IMR-90 (cell line): ENCODE measurements around the gene VASN. TPM values are rescaled to one million over a fixed set of nuclear protein-coding genes. Genes with fewer than 3 reads are reported as not detected.

ENCODE experiments used
- ATAC-seq: fragments of 200-7000 bp; cut with Tn5 transposase; 2 replicates; pipeline ENCODE4 v1.9.1; 2020; ENCODE audit warnings: low read depth, mild to moderate bottlenecking, moderate library complexity
- BruUV-seq: library from RNA; stranded (reverse); fragments of 400-500 nt; replicated peaks from 2 replicates; lab custom pipeline; 2021; lab: Mats Ljungman, UMichigan
- CTCF ChIA-PET: fragments of 300-600 bp; formaldehyde crosslinking; extraction: SDS; loops from one replicate; lab custom pipeline; 2021; ENCODE audit warnings: antibody characterized with exemption; lab: Yijun Ruan, JAX
- POLR2A ChIA-PET: fragments of 300-600 bp; sonication (Branson Sonifier 250); formaldehyde crosslinking; loops from one replicate; lab custom pipeline; 2022; ENCODE audit warnings: antibody characterized with exemption; ENCODE audit not compliant: unreplicated experiment; lab: Charles Lee
- DNase-seq: peaks from one replicate; pipeline ENCODE4 v3.0.0; 2013
- H2AFZ ChIP-seq: replicated peaks from 2 replicates; pipeline ENCODE3; 2013; ENCODE audit warnings: low read length, mild to moderate bottlenecking; ENCODE audit not compliant: poor library complexity
- H2AK5ac ChIP-seq: 2 replicates; pipeline ENCODE4 v1.6.1; 2013; ENCODE audit warnings: low read depth, low read length, inconsistent platforms
- H2AK9ac ChIP-seq: replicated peaks from 2 replicates; pipeline ENCODE3; 2013; ENCODE audit warnings: mild to moderate bottlenecking, low read depth, low read length, moderate library complexity; ENCODE audit not compliant: poor library complexity
- H2BK120ac ChIP-seq: 2 replicates; pipeline ENCODE4 v1.6.1; 2013; ENCODE audit warnings: low read depth, low read length, inconsistent platforms
- H2BK15ac ChIP-seq: 3 replicates; pipeline ENCODE4 v1.6.1; 2013; ENCODE audit warnings: low read depth, low read length, inconsistent platforms
- H2BK20ac ChIP-seq: 2 replicates; pipeline ENCODE4 v1.6.1; 2013; ENCODE audit warnings: low read depth, mild to moderate bottlenecking, inconsistent platforms, low read length, moderate library complexity
- H2BK5ac ChIP-seq: 2 replicates; pipeline ENCODE4 v1.6.1; 2013; ENCODE audit warnings: mild to moderate bottlenecking, low read depth, low read length, inconsistent platforms; ENCODE audit not compliant: poor library complexity, severe bottlenecking
- H3K14ac ChIP-seq: replicated peaks from 2 replicates; pipeline ENCODE4 v1.6.1; 2013; ENCODE audit warnings: low read depth, low read length, inconsistent platforms
- H3K18ac ChIP-seq: 2 replicates; pipeline ENCODE4 v1.6.1; 2013; ENCODE audit warnings: low read depth, low read length, control low read depth
- H3K23ac ChIP-seq: 2 replicates; pipeline ENCODE4 v1.6.1; 2013; ENCODE audit warnings: low read depth, low read length, inconsistent platforms
- H3K27ac ChIP-seq: 2 replicates; pipeline ENCODE4 v1.5.1; 2013; ENCODE audit warnings: mild to moderate bottlenecking, control low read depth, low read length; ENCODE audit not compliant: insufficient read depth
- H3K27me3 ChIP-seq: 2 replicates; pipeline ENCODE4 v1.6.1; 2013; ENCODE audit warnings: low read length; ENCODE audit not compliant: control insufficient read depth, insufficient read depth
- H3K36me3 ChIP-seq: 2 replicates; pipeline ENCODE4 v1.6.1; 2013; ENCODE audit warnings: low read length, mixed read lengths; ENCODE audit not compliant: control insufficient read depth, insufficient read depth
- H3K4ac ChIP-seq: 2 replicates; pipeline ENCODE4 v1.6.1; 2013; ENCODE audit warnings: low read depth, low read length, inconsistent platforms
- H3K4me1 ChIP-seq: 2 replicates; pipeline ENCODE4 v1.6.1; 2013; ENCODE audit warnings: low read length, mixed read lengths; ENCODE audit not compliant: control insufficient read depth, insufficient read depth
- H3K4me2 ChIP-seq: 2 replicates; pipeline ENCODE4 v1.6.1; 2013; ENCODE audit warnings: low read depth, mild to moderate bottlenecking, control low read depth, low read length, moderate library complexity
- H3K4me3 ChIP-seq: 2 replicates; pipeline ENCODE4 v1.5.1; 2013; ENCODE audit warnings: low read depth, mild to moderate bottlenecking, control low read depth, low read length, moderate library complexity; ENCODE audit not compliant: insufficient read depth
- H3K56ac ChIP-seq: 2 replicates; pipeline ENCODE4 v1.6.1; 2013; ENCODE audit warnings: low read length, inconsistent platforms; ENCODE audit not compliant: insufficient read depth; ENCODE audit errors: extremely low read depth
- H3K79me1 ChIP-seq, 2 experiments: 2 replicates each; pipeline ENCODE4 v1.6.1; 2013; ENCODE audit warnings: low read length in 2 of 2, inconsistent platforms in 1 of 2, low read depth in 1 of 2
- H3K9ac ChIP-seq: 2 replicates; pipeline ENCODE4 v1.6.1; 2013; ENCODE audit warnings: low read depth, low read length, control low read depth
- H3K9me1 ChIP-seq: 2 replicates; pipeline ENCODE4 v1.6.1; 2013; ENCODE audit warnings: low read length, inconsistent platforms; ENCODE audit not compliant: insufficient read depth
- H3K9me3 ChIP-seq: 2 replicates; pipeline ENCODE4 v1.6.1; 2013; ENCODE audit warnings: low read length; ENCODE audit not compliant: control insufficient read depth, insufficient read depth
- H4K20me1 ChIP-seq: 2 replicates; pipeline ENCODE4 v1.6.1; 2013; ENCODE audit warnings: low read length, inconsistent platforms; ENCODE audit not compliant: insufficient read depth
- H4K5ac ChIP-seq: 2 replicates; pipeline ENCODE4 v1.6.1; 2013; ENCODE audit warnings: mild to moderate bottlenecking, low read depth, low read length, control low read depth
- H4K8ac ChIP-seq, 2 experiments: 2 replicates each; pipeline ENCODE4 v1.6.1; 2013; ENCODE audit warnings: low read depth in 2 of 2, low read length in 2 of 2, control low read depth in 1 of 2, inconsistent platforms in 1 of 2
- H4K91ac ChIP-seq: 2 replicates; pipeline ENCODE4 v1.6.1; 2013; ENCODE audit warnings: low read depth, low read length, inconsistent platforms; ENCODE audit not compliant: insufficient read depth
- BHLHE40 ChIP-seq: fragments of 150-350 bp; IDR thresholded peaks from 2 replicates; pipeline ENCODE4 v1.6.1; 2016; ENCODE audit warnings: mild to moderate bottlenecking, low read depth, low read length
- CEBPB ChIP-seq: IDR thresholded peaks from 2 replicates; pipeline ENCODE4 v1.6.1; 2012; ENCODE audit warnings: low read depth, low read length, improper control_type of control experiment
- CHD1 ChIP-seq: IDR thresholded peaks from 2 replicates; pipeline ENCODE4 v1.6.1; 2012; ENCODE audit warnings: low read depth, low read length, improper control_type of control experiment
- FOS ChIP-seq: fragments of 150-350 bp; IDR thresholded peaks from 2 replicates; pipeline ENCODE4 v1.6.1; 2016; ENCODE audit warnings: low read depth, low read length
- MAFK ChIP-seq: IDR thresholded peaks from 2 replicates; pipeline ENCODE4 v1.6.1; 2012; ENCODE audit warnings: low read depth, low read length, improper control_type of control experiment
- MAZ ChIP-seq: IDR thresholded peaks from 2 replicates; pipeline ENCODE4 v1.6.1; 2012; ENCODE audit warnings: low read depth, mild to moderate bottlenecking, low read length, improper control_type of control experiment, moderate library complexity, borderline replicate concordance
- NFE2L2 ChIP-seq: fragments of 150-350 bp; IDR thresholded peaks from 2 replicates; pipeline ENCODE4 v1.6.1; 2016; ENCODE audit warnings: low read depth, mild to moderate bottlenecking, low read length
- POLR2A ChIP-seq: IDR thresholded peaks from 2 replicates; pipeline ENCODE4 v1.6.1; 2012; ENCODE audit warnings: mild to moderate bottlenecking, low read depth, low read length
- RAD21 ChIP-seq: IDR thresholded peaks from 2 replicates; pipeline ENCODE4 v1.6.1; 2012; ENCODE audit warnings: low read length, improper control_type of control experiment
- RCOR1 ChIP-seq: IDR thresholded peaks from 2 replicates; pipeline ENCODE4 v1.6.1; 2012; ENCODE audit warnings: mild to moderate bottlenecking, low read length, improper control_type of control experiment; ENCODE audit not compliant: insufficient replicate concordance
- RFX5 ChIP-seq: IDR thresholded peaks from 2 replicates; pipeline ENCODE4 v1.8.0; 2012; ENCODE audit warnings: low read depth, mild to moderate bottlenecking, low read length, moderate library complexity
- USF2 ChIP-seq: fragments of 150-350 bp; IDR thresholded peaks from 2 replicates; pipeline ENCODE4 v1.6.1; 2017; ENCODE audit warnings: mild to moderate bottlenecking, antibody characterized with exemption, low read length, low read depth
- WGBS, 2 experiments: methylation state at CpG; one replicate each; pipeline versions ENCODE4 v1.1.5 to v1.1.7; 2013; ENCODE audit warnings: missing lambda C conversion rate in 2 of 2; ENCODE audit not compliant: insufficient read length in 1 of 2; ENCODE audit errors: extremely low coverage in 2 of 2; 5-methylcytosine and 5-hydroxymethylcytosine counted together
- dilution Hi-C: fragments of 300-500 bp; cut with HindIII; formaldehyde crosslinking; loops from one replicate; pipeline ENCODE4 v1.14.3; 2018; ENCODE audit warnings: low sequenced_read_pairs; ENCODE audit not compliant: unreplicated experiment
- in situ Hi-C: fragments of 300-500 bp; cut with MboI; formaldehyde crosslinking; loops from 3 replicates; pipeline ENCODE4 v1.14.3; 2019; ENCODE audit warnings: low sequenced_read_pairs, inconsistent platforms, mixed read lengths
- intact Hi-C: fragments of 100-400 bp; cut with micrococcal nuclease; formaldehyde crosslinking; loops from 2 replicates; pipeline ENCODE4 v1.10.0; 2022
- polyA plus RNA-seq, 3 experiments: library from polyadenylated mRNA; depleted of rRNA; stranded (reverse); fragments of >200 nt; gene quantifications; 2 replicates each; pipeline ENCODE4 v1.2.3, GENCODE V29; 2012; ENCODE audit warnings: low replicate concordance in 1 of 3
- total RNA-seq: library from RNA; depleted of rRNA; stranded (reverse); fragments of >200 nt; gene quantifications from 2 replicates; pipeline ENCODE4 v1.2.3, GENCODE V29; 2012
- TF ChIP-seq, protein P1 (sequence below): conservative IDR thresholded peaks from 2 replicates; pipeline ENCODE4 v1.5.1; 2012; ENCODE audit warnings: mild to moderate bottlenecking, low read depth, low read length, improper control_type of control experiment
- TF ChIP-seq, protein P2 (sequence below): fragments of 150-350 bp; IDR thresholded peaks from 2 replicates; pipeline ENCODE4 v1.6.1; 2016; ENCODE audit warnings: low read depth, mild to moderate bottlenecking, low read length, moderate library complexity, borderline replicate concordance

Gene VASN
- total and polyA plus RNA-seq, 2 of the 4 experiments (the other 2 are of a cell fraction), result 9.3 to 87.2 TPM

GRCh38 chr16:4380119-4381063 is 8.7 kb downstream of the VASN start:
- no peak for ATAC-seq
- intact Hi-C loops, result no loop called here
- dilution Hi-C loops, result no loop called here
- TF ChIP-seq MAZ (no peak), RFX5 (no peak), BHLHE40 (no peak), NFE2L2 (no peak), MAFK (no peak), CHD1 (no peak), POLR2A (no peak), RAD21 (no peak), FOS (no peak), USF2 (no peak), CEBPB (no peak), RCOR1 (no peak)
- TF ChIP-seq, protein P1, sequence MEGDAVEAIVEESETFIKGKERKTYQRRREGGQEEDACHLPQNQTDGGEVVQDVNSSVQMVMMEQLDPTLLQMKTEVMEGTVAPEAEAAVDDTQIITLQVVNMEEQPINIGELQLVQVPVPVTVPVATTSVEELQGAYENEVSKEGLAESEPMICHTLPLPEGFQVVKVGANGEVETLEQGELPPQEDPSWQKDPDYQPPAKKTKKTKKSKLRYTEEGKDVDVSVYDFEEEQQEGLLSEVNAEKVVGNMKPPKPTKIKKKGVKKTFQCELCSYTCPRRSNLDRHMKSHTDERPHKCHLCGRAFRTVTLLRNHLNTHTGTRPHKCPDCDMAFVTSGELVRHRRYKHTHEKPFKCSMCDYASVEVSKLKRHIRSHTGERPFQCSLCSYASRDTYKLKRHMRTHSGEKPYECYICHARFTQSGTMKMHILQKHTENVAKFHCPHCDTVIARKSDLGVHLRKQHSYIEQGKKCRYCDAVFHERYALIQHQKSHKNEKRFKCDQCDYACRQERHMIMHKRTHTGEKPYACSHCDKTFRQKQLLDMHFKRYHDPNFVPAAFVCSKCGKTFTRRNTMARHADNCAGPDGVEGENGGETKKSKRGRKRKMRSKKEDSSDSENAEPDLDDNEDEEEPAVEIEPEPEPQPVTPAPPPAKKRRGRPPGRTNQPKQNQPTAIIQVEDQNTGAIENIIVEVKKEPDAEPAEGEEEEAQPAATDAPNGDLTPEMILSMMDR, result no peak
- TF ChIP-seq, protein P2, sequence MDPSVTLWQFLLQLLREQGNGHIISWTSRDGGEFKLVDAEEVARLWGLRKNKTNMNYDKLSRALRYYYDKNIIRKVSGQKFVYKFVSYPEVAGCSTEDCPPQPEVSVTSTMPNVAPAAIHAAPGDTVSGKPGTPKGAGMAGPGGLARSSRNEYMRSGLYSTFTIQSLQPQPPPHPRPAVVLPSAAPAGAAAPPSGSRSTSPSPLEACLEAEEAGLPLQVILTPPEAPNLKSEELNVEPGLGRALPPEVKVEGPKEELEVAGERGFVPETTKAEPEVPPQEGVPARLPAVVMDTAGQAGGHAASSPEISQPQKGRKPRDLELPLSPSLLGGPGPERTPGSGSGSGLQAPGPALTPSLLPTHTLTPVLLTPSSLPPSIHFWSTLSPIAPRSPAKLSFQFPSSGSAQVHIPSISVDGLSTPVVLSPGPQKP, result no peak

More at GRCh38 chr16:4380119-4381063, 8.7 kb downstream of the VASN start:
- peak overlapping the region; percentile 78 for H2AK9ac ChIP-seq
- H3K27ac ChIP-seq, result no peak overlapping the region
- in situ Hi-C loops, result no loop called here
- no peak overlapping the region for H2BK120ac ChIP-seq
- H3K9me3 ChIP-seq, result no peaks in the 10 kb centered on the region
- no peak overlapping the region for H2BK20ac ChIP-seq
- H4K5ac ChIP-seq, result no peak overlapping the region
- peaks cover 0 to 88% of the 10 kb centered on the region in 2 experiments; a peak in 3 of 4 replicates for H3K79me1 ChIP-seq
- peaks cover 98% of the 10 kb centered on the region for H4K20me1 ChIP-seq
- H3K9me1 ChIP-seq, result peaks cover 6% of the 10 kb centered on the region
- H3K4me2 ChIP-seq, result no peak overlapping the region
- H3K36me3 ChIP-seq, result peaks cover 66% of the 10 kb centered on the region
- no peak overlapping the region for H4K8ac ChIP-seq
- CTCF ChIA-PET, result interaction anchor here (0.5 kb wide), 1 partner anchor 110 kb away, joined by 3 read pairs; no protein-coding TSS in a partner anchor
- peak overlapping the region; percentile 51 for H2AFZ ChIP-seq
- no peak overlapping the region for H3K18ac ChIP-seq
- no peak overlapping the region for H4K91ac ChIP-seq
- POLR2A ChIA-PET, result no interaction called here
- H3K4ac ChIP-seq, result no peak overlapping the region
- BruUV-seq, result no TSS peak
- no peak overlapping the region for H3K56ac ChIP-seq
- peak overlapping the region; percentile 7; the same call in 1 of the 2 replicates for H2AK5ac ChIP-seq
- no peak overlapping the region for H3K4me3 ChIP-seq
- no peak overlapping the region for H3K9ac ChIP-seq
- no peak overlapping the region for H2BK5ac ChIP-seq
- no peaks in the 10 kb centered on the region for H3K27me3 ChIP-seq
- no peak for DNase-seq
- no peak overlapping the region for H3K14ac ChIP-seq
- H2BK15ac ChIP-seq, result no peak overlapping the region
- no peak overlapping the region for H3K23ac ChIP-seq
- peaks cover 32% of the 10 kb centered on the region for H3K4me1 ChIP-seq
- 72% methylated on average over 10 of the region's 26 CpGs; no CpG with 5 or more reads in 1 of the 2 experiments for WGBS, 2 experiments
